Suprapubic skin (tissue), 3 donors: ENCODE results near the gene CYP2S1.

ENCODE experiments used
- POLR2A ChIP-seq, 2 donors: fragments of 450-650 bp; IDR thresholded peaks; one replicate each; pipeline ENCODE4 v1.6.1; 2017; ENCODE audit warnings: antibody characterized with exemption in 2 of 2, mild to moderate bottlenecking in 2 of 2, moderate library complexity in 2 of 2
- TF ChIP-seq, protein P1 (sequence below), 2 donors: fragments of 200-600 bp in 1 of 2; fragments of 450-650 bp in 1 of 2; sonication (generic) in 1 of 2; IDR thresholded peaks; one replicate each; pipeline ENCODE4 v1.5.1; 2016 to 2019; ENCODE audit warnings: antibody characterized with exemption in 2 of 2, mild to moderate bottlenecking in 1 of 2, moderate library complexity in 1 of 2

DNA sequence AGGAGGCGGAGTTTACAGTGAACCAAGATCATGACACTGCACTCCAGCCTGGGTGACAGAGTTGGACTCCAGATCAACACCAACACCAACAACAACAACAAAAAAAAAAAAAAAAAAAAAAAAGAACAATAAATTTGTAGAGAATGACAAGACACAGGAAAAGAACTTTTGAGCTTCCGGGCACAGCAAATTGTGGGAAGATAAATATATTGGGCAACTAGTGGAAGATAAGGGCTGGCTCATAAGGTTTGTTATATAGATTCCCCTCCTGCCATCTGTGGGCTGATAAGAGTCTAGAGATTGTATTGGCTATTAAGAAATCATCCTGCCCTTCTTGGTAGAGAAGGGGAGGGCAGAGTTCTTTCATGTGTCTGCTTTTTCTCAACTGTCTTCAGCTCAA is 33.1 kb upstream of the CYP2S1 start:
- TF ChIP-seq, protein P1, sequence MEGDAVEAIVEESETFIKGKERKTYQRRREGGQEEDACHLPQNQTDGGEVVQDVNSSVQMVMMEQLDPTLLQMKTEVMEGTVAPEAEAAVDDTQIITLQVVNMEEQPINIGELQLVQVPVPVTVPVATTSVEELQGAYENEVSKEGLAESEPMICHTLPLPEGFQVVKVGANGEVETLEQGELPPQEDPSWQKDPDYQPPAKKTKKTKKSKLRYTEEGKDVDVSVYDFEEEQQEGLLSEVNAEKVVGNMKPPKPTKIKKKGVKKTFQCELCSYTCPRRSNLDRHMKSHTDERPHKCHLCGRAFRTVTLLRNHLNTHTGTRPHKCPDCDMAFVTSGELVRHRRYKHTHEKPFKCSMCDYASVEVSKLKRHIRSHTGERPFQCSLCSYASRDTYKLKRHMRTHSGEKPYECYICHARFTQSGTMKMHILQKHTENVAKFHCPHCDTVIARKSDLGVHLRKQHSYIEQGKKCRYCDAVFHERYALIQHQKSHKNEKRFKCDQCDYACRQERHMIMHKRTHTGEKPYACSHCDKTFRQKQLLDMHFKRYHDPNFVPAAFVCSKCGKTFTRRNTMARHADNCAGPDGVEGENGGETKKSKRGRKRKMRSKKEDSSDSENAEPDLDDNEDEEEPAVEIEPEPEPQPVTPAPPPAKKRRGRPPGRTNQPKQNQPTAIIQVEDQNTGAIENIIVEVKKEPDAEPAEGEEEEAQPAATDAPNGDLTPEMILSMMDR (IDR thresholded peaks at IDR 0.05), result no peak
- TF ChIP-seq POLR2A (IDR thresholded peaks at IDR 0.05), result no peak
